Pancreas (tissue), 10 donors: Measurements from ENCODE around the gene LRMDA. TPM values are rescaled to one million over a fixed set of nuclear protein-coding genes. Genes with fewer than 3 reads are reported as not detected.

Experiments used
- ATAC-seq, 4 donors: fragments of 200-7000 bp; cut with Tn5 transposase; one replicate each; pipeline versions ENCODE4 v1.8.0 to v1.9.1; 2020; ENCODE audit warnings: mild to moderate bottlenecking in 4 of 4, moderate library complexity in 4 of 4
- DNase-seq, 6 donors: peaks; one replicate each; pipeline ENCODE4 v3.0.0-alpha.2; 2020
- FAIRE-seq: peaks from 2 replicates; lab custom pipeline; 2012; peaks lifted over from hg19 to GRCh38; lab: Jason Lieb, UNC
- H3K27ac ChIP-seq, 4 donors: fragments of 200-600 bp; sonication (generic); 1 replicate in 3 of 4; 2 replicates in 1 of 4; pipeline versions ENCODE4 v1.5.0 to v1.8.0; 2020
- H3K27me3 ChIP-seq, 4 donors: fragments of 200-600 bp; one replicate each; pipeline ENCODE4 v1.8.0; 2021
- H3K36me3 ChIP-seq, 3 donors: fragments of 200-600 bp; sonication (generic) in 1 of 3; one replicate each; pipeline versions ENCODE4 v1.5.0 to v1.8.0; 2020 to 2021
- H3K4me1 ChIP-seq, 3 donors: fragments of 200-600 bp; one replicate each; pipeline ENCODE4 v1.8.0; 2021
- H3K4me3 ChIP-seq, 4 donors: fragments of 200-600 bp; sonication (generic) in 2 of 4; one replicate each; pipeline versions ENCODE4 v1.5.0 to v1.8.0; 2020 to 2021
- H3K9me3 ChIP-seq, 4 donors: fragments of 200-600 bp; one replicate each; pipeline ENCODE4 v1.8.0; 2021
- WGBS, 2 donors: extraction: QIAGEN DNeasy Blood & Tissue Kit; methylation state at CpG; one replicate each; pipeline ENCODE4 v1.1.7; 2013; 5-methylcytosine and 5-hydroxymethylcytosine counted together
- intact Hi-C, 3 donors: fragments of 100-400 bp; cut with DNase I; formaldehyde crosslinking; loops; one replicate each; pipeline versions ENCODE4 v1.11.1 to v1.14.2; 2022
- polyA plus RNA-seq, 2 donors: library from polyadenylated mRNA; stranded (reverse); fragments of 200-250 nt; gene quantifications; one replicate each; pipeline ENCODE4 v1.2.3, GENCODE V29; 2013
- total RNA-seq, 6 donors: library from RNA; stranded (reverse); fragmentation: NEBNext Ultra II Directional in 4 of 6; extraction: Animal tissue kit (Norgen Biotek cat#: 25700) in 4 of 6; gene quantifications; one replicate each; pipeline versions ENCODE4 v1.2.1 to v1.2.4, GENCODE V29; 2021 to 2023
- TF ChIP-seq, protein P1 (sequence below), 4 donors: fragments of 200-600 bp; sonication (generic) in 3 of 4; IDR thresholded peaks; one replicate each; pipeline versions ENCODE4 v1.5.0 to v1.8.0; 2021; ENCODE audit warnings: antibody characterized with exemption in 4 of 4
- donor health status: healthy with polysubstance abuse.
- donor health status: DM: no; HTN: no; CAD: no; lungs with moderate emphysema.
- donor health status: DM: no; HTN: no; CAD: no.
- donor health status: control.
- donor health status: control.
- donor health status: Bipolar disorder and iron deficiency.
- donor health status: DM: yes; HTN: yes; CAD: no.
- donor health status: DM: no; HTN: no; CAD: no.
- donor health status: DM: no; HTN: no; CAD: no.
- donor health status: DM: yes; HTN: yes; CAD: no.

Gene LRMDA
- total and polyA plus RNA-seq, 8 donors: 4.6 to 21.2 (median 13.4) TPM

- DNase-seq (no peak), FAIRE-seq (no peak), ATAC-seq (no peak)
- intact Hi-C loops: no loop called here
- TF ChIP-seq, protein P1, sequence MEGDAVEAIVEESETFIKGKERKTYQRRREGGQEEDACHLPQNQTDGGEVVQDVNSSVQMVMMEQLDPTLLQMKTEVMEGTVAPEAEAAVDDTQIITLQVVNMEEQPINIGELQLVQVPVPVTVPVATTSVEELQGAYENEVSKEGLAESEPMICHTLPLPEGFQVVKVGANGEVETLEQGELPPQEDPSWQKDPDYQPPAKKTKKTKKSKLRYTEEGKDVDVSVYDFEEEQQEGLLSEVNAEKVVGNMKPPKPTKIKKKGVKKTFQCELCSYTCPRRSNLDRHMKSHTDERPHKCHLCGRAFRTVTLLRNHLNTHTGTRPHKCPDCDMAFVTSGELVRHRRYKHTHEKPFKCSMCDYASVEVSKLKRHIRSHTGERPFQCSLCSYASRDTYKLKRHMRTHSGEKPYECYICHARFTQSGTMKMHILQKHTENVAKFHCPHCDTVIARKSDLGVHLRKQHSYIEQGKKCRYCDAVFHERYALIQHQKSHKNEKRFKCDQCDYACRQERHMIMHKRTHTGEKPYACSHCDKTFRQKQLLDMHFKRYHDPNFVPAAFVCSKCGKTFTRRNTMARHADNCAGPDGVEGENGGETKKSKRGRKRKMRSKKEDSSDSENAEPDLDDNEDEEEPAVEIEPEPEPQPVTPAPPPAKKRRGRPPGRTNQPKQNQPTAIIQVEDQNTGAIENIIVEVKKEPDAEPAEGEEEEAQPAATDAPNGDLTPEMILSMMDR (IDR thresholded peaks at IDR 0.05): no peak
- no peaks in the 10 kb centered on the region for H3K36me3 ChIP-seq
- H3K4me3 ChIP-seq: no peak overlapping the region
- no peak overlapping the region for H3K27ac ChIP-seq
- peaks cover 0 to 15% (median 9%) of the 10 kb centered on the region in 3 donors for H3K4me1 ChIP-seq
- WGBS, 2 donors: 84 to 90% methylated on average over 3 of the region's 3 CpGs
- no peaks in the 10 kb centered on the region for H3K27me3 ChIP-seq
- no peaks in the 10 kb centered on the region for H3K9me3 ChIP-seq
These were observed 306.1 kb downstream of the LRMDA start for GRCh38 chr10:75737580-75737949.

DNA sequence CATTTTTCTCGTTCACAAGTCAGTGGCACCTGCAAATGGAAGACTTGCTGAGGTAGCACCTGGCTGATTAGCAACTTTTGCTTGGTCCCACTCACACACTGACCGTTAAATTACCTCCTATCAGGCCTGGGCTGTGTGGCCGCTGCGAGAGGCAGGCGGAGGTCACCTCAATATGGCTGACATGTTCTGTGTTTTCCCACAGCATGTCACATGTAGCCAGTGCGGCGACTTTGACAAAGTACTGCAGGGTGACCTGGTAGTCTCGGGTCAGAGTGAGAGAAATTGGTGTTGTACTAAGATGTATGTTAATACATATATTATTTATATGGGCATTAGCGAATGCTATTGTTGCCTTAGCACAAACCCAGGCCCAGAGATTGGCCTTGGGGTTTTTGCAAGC, 307.5 kb downstream of the LRMDA start:
- Histone ChIP-seq H3K4me3 (no peak overlapping the region), H3K36me3 (no peaks in the 10 kb centered on the region), H3K9me3 (no peaks in the 10 kb centered on the region), H3K27ac (no peak overlapping the region), H3K27me3 (no peaks in the 10 kb centered on the region), H3K4me1 (peaks cover 4 to 11% (median 4%) of the 10 kb centered on the region in 3 donors)
- no peak for ATAC-seq
- DNase-seq: no peak
- WGBS, 2 donors: 96 to 97% methylated on average over 9 of the region's 9 CpGs
- no peak for FAIRE-seq
- intact Hi-C loops: no loop called here
- TF ChIP-seq, protein P1 (IDR thresholded peaks at IDR 0.05): no peak

GRCh38 chr10:75739414-75740143, 308.2 kb downstream of the LRMDA start:
- no peak overlapping the region for H3K27ac ChIP-seq
- TF ChIP-seq, protein P1 (IDR thresholded peaks at IDR 0.05): no peak
- H3K36me3 ChIP-seq: no peaks in the 10 kb centered on the region
- H3K27me3 ChIP-seq: no peaks in the 10 kb centered on the region
- ATAC-seq: no peak
- no peak overlapping the region for H3K4me3 ChIP-seq
- 56 to 58% methylated on average over 8 of the region's 8 CpGs for WGBS, 2 donors
- peaks cover 0 to 12% (median 4%) of the 10 kb centered on the region in 3 donors for H3K4me1 ChIP-seq
- DNase-seq: no peak
- no peak for FAIRE-seq
- intact Hi-C loops: no loop called here
- H3K9me3 ChIP-seq: no peaks in the 10 kb centered on the region

DNA sequence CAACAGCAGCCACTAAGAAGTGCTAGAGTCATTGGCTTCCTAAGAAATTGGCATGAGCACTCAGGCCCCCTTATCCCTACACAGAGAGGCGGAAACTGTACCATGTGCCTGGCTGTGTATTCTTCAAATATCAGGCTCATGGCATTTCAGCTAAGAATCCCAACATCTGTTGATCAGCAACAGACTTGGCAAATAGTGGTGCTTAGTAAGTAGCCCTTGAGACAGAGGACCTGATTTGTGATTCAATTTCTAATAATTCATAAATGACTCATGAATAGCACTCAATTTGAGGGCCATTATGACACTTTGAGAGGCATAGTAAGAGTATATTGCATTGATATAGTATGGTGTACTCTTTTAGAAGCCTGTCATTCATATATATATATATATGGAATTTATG, 309.1 kb downstream of the LRMDA start:
- DNase-seq (no peak), ATAC-seq (no peak), FAIRE-seq (no peak)
- no peak overlapping the region for H3K4me3 ChIP-seq
- intact Hi-C loops: no loop called here
- no peaks in the 10 kb centered on the region for H3K9me3 ChIP-seq
- H3K27ac ChIP-seq: no peak overlapping the region
- peaks cover 4 to 15% (median 4%) of the 10 kb centered on the region in 3 donors for H3K4me1 ChIP-seq
- H3K27me3 ChIP-seq: no peaks in the 10 kb centered on the region
- H3K36me3 ChIP-seq: no peaks in the 10 kb centered on the region
- WGBS, 2 donors: 96 to 100% methylated on average over 1 of the region's 1 CpG
- TF ChIP-seq, protein P1 (IDR thresholded peaks at IDR 0.05): no peak

GRCh38 chr10:75742355-75742754, 310.9 kb downstream of the LRMDA start:
- FAIRE-seq (no peak), DNase-seq (no peak), ATAC-seq (no peak)
- WGBS, 2 donors: 96 to 99% methylated on average over 1 of the region's 1 CpG
- intact Hi-C loops: no loop called here
- Histone ChIP-seq H3K4me3 (no peak overlapping the region), H3K27me3 (no peaks in the 10 kb centered on the region), H3K4me1 (peaks cover 4 to 20% (median 7%) of the 10 kb centered on the region in 3 donors), H3K27ac (no peak overlapping the region), H3K36me3 (no peaks in the 10 kb centered on the region), H3K9me3 (no peaks in the 10 kb centered on the region)
- TF ChIP-seq, protein P1 (IDR thresholded peaks at IDR 0.05): no peak
